Subcutaneous adipose tissue (tissue), 4 donors: ENCODE measurements around the gene PSEN2. TPM values are rescaled to one million over a fixed set of nuclear protein-coding genes. Genes with fewer than 3 reads are reported as not detected.

ENCODE experiments used
- CTCF ChIP-seq: fragments of 450-650 bp; IDR thresholded peaks from one replicate; pipeline ENCODE4 v1.5.1; 2016; ENCODE audit warnings: low read depth, mild to moderate bottlenecking, control low read depth, antibody characterized with exemption, moderate library complexity
- total RNA-seq, 4 donors: library from RNA; depleted of rRNA; stranded (reverse); fragments of >200 nt; gene quantifications; one replicate each; pipeline ENCODE4 v1.1.0, GENCODE V29; 2016

PSEN2 gene
- total RNA-seq, 4 donors from 2014 or later, result 14.2 to 37.0 (median 26.5) TPM

DNA sequence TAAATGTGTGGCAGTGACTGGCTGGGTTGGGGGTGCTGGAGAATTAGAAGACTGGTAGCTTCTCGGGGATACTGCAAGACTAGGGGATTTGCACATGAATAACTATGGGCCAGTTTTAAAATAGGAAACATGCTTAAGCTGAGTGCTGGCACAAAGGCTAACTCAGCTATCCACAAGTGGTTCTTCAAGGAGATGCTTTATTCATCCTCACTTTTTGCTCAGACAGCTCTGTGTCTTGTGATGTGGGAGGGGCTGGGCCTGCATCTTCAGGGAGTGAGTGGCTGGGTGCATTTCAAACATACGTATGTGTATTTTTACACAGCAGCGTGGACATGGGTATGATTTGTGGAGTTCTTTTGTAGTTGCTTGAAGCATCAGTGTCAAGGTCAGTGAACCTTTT, 72.0 kb downstream of the PSEN2 start:
- no peak for TF ChIP-seq CTCF

GRCh38 chr1:226943156-226943555, 72.7 kb downstream of the PSEN2 start:
- no peak for TF ChIP-seq CTCF

DNA sequence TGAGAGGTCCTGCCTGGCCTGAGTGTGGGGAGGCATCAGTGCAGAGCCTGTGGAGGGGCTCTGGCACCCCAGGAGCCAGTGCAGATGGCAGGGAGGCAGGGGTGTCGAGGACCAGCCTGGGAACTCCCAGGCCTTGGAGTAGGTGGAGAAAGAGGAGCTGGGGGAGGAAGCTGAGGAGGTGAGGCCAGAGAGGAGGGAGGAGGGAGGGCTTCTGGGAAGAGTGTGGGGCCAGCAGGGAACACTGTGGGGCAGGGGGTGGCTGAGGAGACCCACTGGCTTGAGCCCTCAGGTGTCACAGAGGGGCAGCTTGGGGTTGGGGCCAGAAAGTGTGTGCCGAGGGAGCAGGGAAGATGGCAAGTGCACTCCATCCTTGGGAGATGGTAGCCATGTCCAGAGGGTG, 73.5 kb downstream of the PSEN2 start:
- TF ChIP-seq CTCF, result no peak

DNA sequence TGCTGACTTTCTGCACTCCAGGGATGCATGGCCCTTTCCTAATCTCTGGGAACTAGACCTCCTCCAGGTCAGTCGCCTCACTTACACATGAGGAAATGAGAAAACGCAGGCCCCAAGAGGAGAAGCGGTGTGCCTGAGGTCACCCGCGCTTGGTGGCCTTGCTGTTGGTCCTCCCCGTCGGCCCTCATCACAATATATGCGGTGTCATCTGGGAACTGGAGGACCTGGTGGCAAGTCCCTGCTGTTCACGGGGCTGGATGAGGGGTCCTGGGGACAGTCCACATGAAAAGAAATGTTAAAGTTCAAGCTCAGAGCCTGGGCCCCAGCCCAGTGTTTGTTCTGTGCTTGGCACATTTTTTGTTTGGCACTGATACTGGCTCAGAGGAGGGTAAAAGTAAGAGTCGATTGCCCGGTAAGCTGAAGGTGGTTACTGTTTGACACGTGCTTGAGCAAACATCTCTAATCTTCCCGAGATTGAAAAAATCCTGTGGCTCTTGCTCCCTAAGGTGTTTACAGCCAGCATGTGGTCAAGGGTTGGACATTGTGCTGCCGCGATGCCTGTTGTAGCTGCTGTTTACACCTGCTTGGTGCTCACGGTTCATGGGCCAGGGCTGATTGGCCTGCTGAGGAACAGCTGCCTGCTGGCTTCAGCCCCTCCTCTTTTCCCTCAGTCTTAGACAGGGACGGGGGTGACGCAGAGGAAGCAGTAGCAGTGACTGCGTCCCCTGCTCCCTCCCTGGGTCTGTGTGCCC, 74.9 kb downstream of the PSEN2 start:
- TF ChIP-seq CTCF, result no peak

Other genes with a start within 250 kb of the PSEN2 start
- 10 to 100 TPM; 16.6 to 72.5 (median 28.1) TPM for gene ITPKB, start 131.3 kb upstream of the PSEN2 start, total RNA-seq
- 100 to 1,000 TPM; 119 to 506 (median 227) TPM for gene COQ8A, start 69.7 kb downstream of the PSEN2 start, total RNA-seq